Neural progenitor cell (in vitro differentiated cells): ENCODE results near the gene TMEM35A. TPM values are rescaled to one million over a fixed set of nuclear protein-coding genes. Genes with fewer than 3 reads are reported as not detected.

ENCODE experiments used
- DNase-seq: peaks from one replicate; pipeline ENCODE4 v3.0.0-alpha.2; 2016; ENCODE audit warnings: low spot score
- H2AFZ ChIP-seq: fragments of 200-600 bp; sonication (generic); replicated peaks from 2 replicates; pipeline ENCODE4 v1.6.1; 2016; ENCODE audit warnings: antibody characterized with exemption
- H3F3A ChIP-seq: fragments of 200-600 bp; sonication (generic); 2 replicates; pipeline ENCODE4 v1.6.1; 2016; ENCODE audit warnings: antibody characterized with exemption, low read depth
- H3K27ac ChIP-seq: fragments of 200-600 bp; sonication (generic); 2 replicates; pipeline ENCODE4 v1.5.1; 2016; ENCODE audit warnings: mild to moderate bottlenecking
- H3K27me3 ChIP-seq: fragments of 200-600 bp; sonication (generic); 2 replicates; pipeline ENCODE4 v1.6.1; 2016; ENCODE audit warnings: mild to moderate bottlenecking, moderate library complexity
- H3K36me3 ChIP-seq: fragments of 200-600 bp; sonication (generic); 2 replicates; pipeline ENCODE4 v1.5.1; 2016
- H3K4me1 ChIP-seq: fragments of 200-600 bp; sonication (generic); 2 replicates; pipeline ENCODE4 v1.6.1; 2016; ENCODE audit warnings: mixed run types
- H3K4me2 ChIP-seq: fragments of 200-600 bp; sonication (generic); 2 replicates; pipeline ENCODE4 v1.6.1; 2016
- H3K4me3 ChIP-seq: fragments of 200-600 bp; sonication (generic); 2 replicates; pipeline ENCODE4 v1.5.1; 2016
- H3K79me2 ChIP-seq: fragments of 200-600 bp; sonication (generic); 2 replicates; pipeline ENCODE4 v1.6.1; 2016; ENCODE audit warnings: low read depth
- H3K9ac ChIP-seq: fragments of 200-600 bp; sonication (generic); 2 replicates; pipeline ENCODE4 v1.6.1; 2016
- H3K9me3 ChIP-seq: fragments of 200-600 bp; sonication (generic); 2 replicates; pipeline ENCODE4 v1.5.1; 2016; ENCODE audit warnings: low read depth
- H4K20me1 ChIP-seq: fragments of 200-600 bp; sonication (generic); 2 replicates; pipeline ENCODE4 v1.6.1; 2016; ENCODE audit warnings: low read depth
- H3K27ac Mint-ChIP-seq: 3 replicates; pipeline ENCODE4 v1.8.0; 2021; ENCODE audit warnings: mixed read lengths
- H3K27me3 Mint-ChIP-seq: 2 replicates; pipeline ENCODE4 v1.8.0; 2022; ENCODE audit warnings: low read depth, mild to moderate bottlenecking, inconsistent platforms, moderate library complexity, mixed read lengths; ENCODE audit not compliant: insufficient read depth
- H3K36me3 Mint-ChIP-seq: 3 replicates; pipeline ENCODE4 v1.8.0; 2021; ENCODE audit warnings: mixed read lengths
- H3K4me1 Mint-ChIP-seq: 3 replicates; pipeline ENCODE4 v1.8.0; 2021; ENCODE audit warnings: mixed read lengths
- H3K4me3 Mint-ChIP-seq: 3 replicates; pipeline ENCODE4 v1.8.0; 2021; ENCODE audit warnings: mild to moderate bottlenecking, moderate library complexity, mixed read lengths
- H3K9me3 Mint-ChIP-seq: 3 replicates; pipeline ENCODE4 v1.8.0; 2020; ENCODE audit warnings: mixed read lengths
- CTCF ChIP-seq: fragments of 200-600 bp; sonication (generic); IDR thresholded peaks from 2 replicates; pipeline ENCODE4 v1.5.1; 2017; ENCODE audit warnings: antibody characterized with exemption, mild to moderate bottlenecking
- EZH2 ChIP-seq: fragments of 200-600 bp; sonication (generic); IDR thresholded peaks from 2 replicates; pipeline ENCODE4 v1.6.1; 2017; ENCODE audit warnings: antibody characterized with exemption, mild to moderate bottlenecking, moderate library complexity
- EZH2phosphoT487 ChIP-seq: fragments of 200-600 bp; sonication (generic); IDR thresholded peaks from 2 replicates; pipeline ENCODE4 v1.6.1; 2017; ENCODE audit warnings: antibody characterized with exemption
- total RNA-seq: library from RNA; depleted of rRNA; stranded (reverse); fragments of >200 nt; gene quantifications from 2 replicates; pipeline ENCODE4 v1.2.3, GENCODE V29; 2015; ENCODE audit warnings: low replicate concordance

TMEM35A gene
- total RNA-seq, 1 donor from 2014 or later, result 14.1 TPM

- H3K36me3 ChIP-seq, result peaks cover 8% of the 10 kb centered on the region
- H3K9me3 ChIP-seq, result peaks cover 4% of the 10 kb centered on the region
- no peaks in the 10 kb centered on the region for H3K4me1 ChIP-seq
- no peak overlapping the region for H3K4me3 Mint-ChIP-seq
- H3K4me3 ChIP-seq, result no peak overlapping the region
- H3K27me3 Mint-ChIP-seq, result no peaks in the 10 kb centered on the region
- H4K20me1 ChIP-seq, result no peaks in the 10 kb centered on the region
- no peak overlapping the region for H3K4me2 ChIP-seq
- no peaks in the 10 kb centered on the region for H3F3A ChIP-seq
- DNase-seq, result no peak
- no peaks in the 10 kb centered on the region for H3K4me1 Mint-ChIP-seq
- peaks cover 3% of the 10 kb centered on the region for H3K9me3 Mint-ChIP-seq
- TF ChIP-seq EZH2phosphoT487 (no peak), CTCF (no peak), EZH2 (no peak)
- H3K79me2 ChIP-seq, result no peaks in the 10 kb centered on the region
- H3K36me3 Mint-ChIP-seq, result peaks cover 10% of the 10 kb centered on the region
- H3K27ac Mint-ChIP-seq, result no peak overlapping the region
- no peaks in the 10 kb centered on the region for H3K27me3 ChIP-seq
- H3K27ac ChIP-seq, result no peak overlapping the region
- H2AFZ ChIP-seq, result no peak overlapping the region
- H3K9ac ChIP-seq, result no peak overlapping the region
Measured at GRCh38 chrX:101117701-101118100, 39.0 kb downstream of the TMEM35A start.

- no peaks in the 10 kb centered on the region for H3K9me3 ChIP-seq
- H3K27ac Mint-ChIP-seq, result no peak overlapping the region
- no peak overlapping the region for H3K4me3 ChIP-seq
- H3K4me1 Mint-ChIP-seq, result no peaks in the 10 kb centered on the region
- H3K27me3 Mint-ChIP-seq, result no peaks in the 10 kb centered on the region
- H3K79me2 ChIP-seq, result no peaks in the 10 kb centered on the region
- no peaks in the 10 kb centered on the region for H3K9me3 Mint-ChIP-seq
- H3K4me3 Mint-ChIP-seq, result no peak overlapping the region
- H3F3A ChIP-seq, result no peaks in the 10 kb centered on the region
- H3K4me2 ChIP-seq, result no peak overlapping the region
- no peaks in the 10 kb centered on the region for H3K36me3 ChIP-seq
- no peaks in the 10 kb centered on the region for H3K27me3 ChIP-seq
- no peak for DNase-seq
- no peak overlapping the region for H3K9ac ChIP-seq
- H3K4me1 ChIP-seq, result no peaks in the 10 kb centered on the region
- no peak overlapping the region for H2AFZ ChIP-seq
- no peak overlapping the region for H3K27ac ChIP-seq
- no peak for TF ChIP-seq CTCF
- TF ChIP-seq EZH2, result no peak
- no peak for TF ChIP-seq EZH2phosphoT487
- H4K20me1 ChIP-seq, result no peaks in the 10 kb centered on the region
- peaks cover 12% of the 10 kb centered on the region for H3K36me3 Mint-ChIP-seq
Measured at GRCh38 chrX:101136235-101136634, 57.6 kb downstream of the TMEM35A start.

Other genes starting within 250 kb of the TMEM35A start
- gene NOX1, start 204.5 kb upstream of the TMEM35A start, total RNA-seq, result not detected in 2 replicates
- 1.4 and 1.5 TPM in 2 replicates for gene XKRX, start 150.0 kb upstream of the TMEM35A start, total RNA-seq
- 0.36 TPM in 1 of 2 replicates, not detected in the other for gene ARL13A, start 109.2 kb upstream of the TMEM35A start, total RNA-seq
- 11.3 and 11.5 TPM in 2 replicates for gene TRMT2B, start 26.8 kb upstream of the TMEM35A start, total RNA-seq
- gene CENPI, start 19.3 kb downstream of the TMEM35A start, total RNA-seq, result 51.3 and 60.6 TPM in 2 replicates
- 1.4 and 2.2 TPM in 2 replicates for gene DRP2, start 140.9 kb downstream of the TMEM35A start, total RNA-seq
- gene TAF7L, start 212.5 kb downstream of the TMEM35A start, total RNA-seq, result not detected in 2 replicates